Fibroblast of the aortic adventitia (primary cell): ENCODE results near the gene KIF21B. TPM values are rescaled to one million over a fixed set of nuclear protein-coding genes. Genes with fewer than 3 reads are reported as not detected.

Source experiments
- DNase-seq: peaks from one replicate; pipeline ENCODE4 v3.0.0-alpha.2; 2010; ENCODE audit warnings: low read depth
- H3K4me3 ChIP-seq: 2 replicates; pipeline ENCODE4 v1.5.1; 2011; ENCODE audit warnings: low read depth, mild to moderate bottlenecking, control low read depth, low read length, moderate library complexity
- CTCF ChIP-seq: IDR thresholded peaks from 2 replicates; pipeline ENCODE4 v1.5.1; 2011; ENCODE audit warnings: mild to moderate bottlenecking, low read length, control low read depth, inconsistent platforms; ENCODE audit not compliant: insufficient read depth
- total RNA-seq: library from RNA; depleted of rRNA; stranded (reverse); fragments of >200 nt; gene quantifications from 2 replicates; pipeline ENCODE4 v1.2.3, GENCODE V29; 2012; ENCODE audit warnings: low replicate concordance

KIF21B gene
- total RNA-seq, 1 donor: under 0.01 TPM

DNA sequence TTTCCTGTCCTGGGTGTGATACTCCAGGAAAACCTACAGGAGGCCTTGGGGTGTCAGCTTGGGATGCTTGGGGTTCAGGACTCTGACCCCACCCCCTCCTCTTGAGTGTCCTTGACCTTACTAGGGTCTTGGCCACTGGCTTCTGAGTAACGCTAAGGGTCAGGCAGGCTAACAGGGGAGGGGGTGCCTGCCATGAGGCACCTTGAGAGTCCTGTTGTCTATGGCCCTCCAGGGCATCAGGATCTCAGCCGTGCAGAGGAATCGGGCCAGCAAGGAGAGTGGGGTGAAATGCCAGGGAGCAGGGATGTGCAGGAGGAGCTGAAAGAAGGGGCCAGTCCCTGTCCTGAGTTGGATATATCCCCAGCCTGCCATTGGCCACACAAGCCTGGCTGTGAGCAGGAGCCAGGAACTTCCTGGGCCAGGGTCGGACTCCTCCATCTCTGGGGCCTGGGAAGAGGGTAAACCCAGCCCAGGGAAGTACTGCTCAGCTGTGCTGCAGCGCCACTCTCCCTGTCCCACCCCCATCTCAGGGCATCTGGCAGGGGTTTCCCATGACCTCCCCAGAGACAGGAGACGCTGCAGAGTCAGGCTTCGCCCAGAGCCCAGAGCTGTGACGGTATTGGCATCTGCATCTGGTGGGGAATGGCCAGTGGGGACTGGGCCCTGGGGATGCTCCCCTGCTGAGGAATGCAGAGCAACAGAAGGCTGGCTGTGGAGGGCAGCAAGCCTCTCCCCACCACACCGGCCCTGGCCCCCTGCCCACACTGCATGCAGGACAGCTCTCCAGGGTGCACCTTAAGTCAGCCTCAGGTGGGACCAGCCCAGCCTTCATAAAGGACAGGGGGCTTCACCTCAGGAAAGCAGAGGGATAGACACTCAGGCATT lies 6.3 kb downstream of the KIF21B start:
- no peak for DNase-seq
- no peak for TF ChIP-seq CTCF
- H3K4me3 ChIP-seq: no peak overlapping the region

- H3K4me3 ChIP-seq: no peak overlapping the region
- DNase-seq: no peak
- TF ChIP-seq CTCF: no peak
Measured at GRCh38 chr1:201016211-201016651, 7.3 kb downstream of the KIF21B start.

GRCh38 chr1:201015551-201016091 lies 7.9 kb downstream of the KIF21B start:
- no peak for TF ChIP-seq CTCF
- H3K4me3 ChIP-seq: no peak overlapping the region
- DNase-seq: no peak

DNA sequence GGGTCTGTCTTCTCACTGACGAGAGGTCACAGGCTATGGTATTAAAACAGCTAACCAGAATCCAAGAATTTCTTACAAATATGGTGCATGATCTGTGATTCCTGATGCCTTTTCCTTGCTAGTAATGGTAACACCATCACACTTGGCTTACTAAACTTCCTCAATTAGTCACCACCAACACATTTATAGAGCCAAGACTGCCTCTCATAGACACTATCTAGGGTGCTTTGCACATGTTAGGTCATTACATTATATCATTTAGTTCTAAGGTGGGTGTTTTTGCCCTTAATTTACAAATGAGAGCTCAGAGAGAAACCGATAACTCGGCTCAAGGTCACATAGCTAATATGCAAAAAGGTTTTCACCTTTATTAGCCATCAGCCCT lies 8.7 kb downstream of the KIF21B start:
- peak; percentile 30 for DNase-seq
- TF ChIP-seq CTCF: no peak
- H3K4me3 ChIP-seq: no peak overlapping the region

DNA sequence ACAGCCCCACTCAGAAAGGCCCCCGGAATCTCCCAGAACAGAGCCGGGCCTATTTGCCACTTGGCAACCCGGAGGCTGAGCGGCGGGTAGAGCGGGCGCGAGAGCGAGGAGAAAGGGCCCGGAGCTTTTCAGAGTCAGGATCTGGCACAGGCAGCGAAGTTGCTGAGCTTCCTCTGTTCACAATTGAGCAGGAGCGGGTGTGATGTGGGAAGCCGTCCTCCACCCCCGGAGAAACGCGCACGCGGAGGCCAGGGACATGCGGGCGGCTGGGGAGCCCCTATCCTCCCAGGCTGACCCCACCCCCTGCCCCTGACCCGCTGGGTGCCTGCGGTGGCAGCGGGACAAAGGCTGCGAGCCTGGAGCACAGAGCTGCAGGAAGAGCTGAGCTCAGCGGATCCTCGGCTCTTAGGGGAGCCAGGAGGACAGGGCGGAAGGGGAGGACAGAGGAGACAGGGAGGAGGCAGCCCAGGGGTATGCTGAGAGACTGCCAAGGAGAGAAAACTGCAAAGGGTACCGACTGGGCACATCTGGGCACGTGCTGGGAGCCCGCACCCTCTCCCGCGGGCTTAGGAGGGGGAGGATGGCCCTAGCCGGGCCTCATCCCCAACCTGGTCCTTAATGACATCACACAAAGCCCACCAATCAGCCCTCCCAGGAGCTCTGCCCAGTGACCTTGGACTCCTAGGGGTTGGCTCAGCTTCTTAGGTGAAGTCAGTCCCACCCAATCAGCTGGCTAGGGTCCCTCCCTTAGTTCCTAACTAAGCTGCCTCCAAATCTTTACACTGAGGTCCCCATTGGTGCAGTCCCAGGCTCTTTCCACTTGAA lies 9.3 kb downstream of the KIF21B start:
- DNase-seq: no peak
- H3K4me3 ChIP-seq: no peak overlapping the region
- no peak for TF ChIP-seq CTCF

DNA sequence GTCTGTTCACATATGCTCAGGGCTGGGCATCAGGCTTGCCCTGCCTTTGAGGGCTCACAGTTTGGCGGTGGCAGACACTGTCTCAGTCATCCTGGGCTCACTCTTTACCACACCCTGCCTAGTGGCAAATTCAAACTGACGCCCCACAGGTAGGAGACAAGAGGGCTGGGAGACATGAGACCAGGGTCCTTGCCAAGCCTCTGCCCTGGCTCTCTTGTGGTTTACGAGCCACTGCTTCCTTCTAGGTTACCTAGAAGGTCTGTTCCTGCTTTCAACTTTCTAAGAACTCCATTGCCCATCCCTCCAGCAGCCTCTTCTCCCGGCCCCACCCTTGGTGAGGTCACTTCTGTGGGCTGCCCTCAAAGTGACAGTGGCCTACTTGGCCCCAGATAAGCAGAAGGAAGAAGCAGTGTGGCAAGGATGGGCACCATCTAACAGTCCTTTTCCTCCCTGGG lies 10.5 kb downstream of the KIF21B start:
- H3K4me3 ChIP-seq: no peak overlapping the region
- TF ChIP-seq CTCF: no peak
- DNase-seq: no peak
